ENCODE results near the gene TTC5.

DNA sequence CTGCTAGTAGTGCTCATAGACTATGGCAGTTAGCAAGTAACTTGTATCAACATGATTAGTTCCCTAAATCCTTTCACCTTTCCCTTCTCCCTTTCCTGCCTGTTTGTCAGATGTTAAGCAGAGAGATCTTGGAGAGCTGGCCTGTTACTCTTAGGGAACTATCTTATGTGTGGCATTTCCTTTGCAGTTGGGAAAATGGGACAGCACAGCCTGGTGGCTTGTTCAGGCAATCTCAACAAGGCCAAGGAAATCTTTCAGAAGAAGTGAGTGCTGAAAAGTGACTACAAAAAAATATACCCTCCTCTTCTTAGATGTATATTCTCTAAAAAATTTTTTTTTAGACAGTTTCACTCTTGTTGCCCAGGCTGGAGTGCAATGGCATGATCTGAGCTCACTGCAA, 45.1 kb upstream of the TTC5 start:
- TF ChIP-seq POLR2A (IDR thresholded peaks at IDR 0.05; ENCODE audit: low read length) (no peak), GATA1 (IDR thresholded peaks at IDR 0.05; ENCODE audit: low read depth, low read length) (no peak)
